Smooth muscle cell (in vitro differentiated cells): ENCODE results near the gene EFCAB11. TPM values are rescaled to one million over a fixed set of nuclear protein-coding genes. Genes with fewer than 3 reads are reported as not detected.
A peak's percentile ranks its signal among the peaks of the same experiment; 100 is the strongest.

Source experiments
- DNase-seq: peaks from one replicate; lab custom pipeline; 2025; ENCODE audit not compliant: unreplicated experiment; lab: John Stamatoyannopoulos, UW
- H2AFZ ChIP-seq: fragments of 200-600 bp; sonication (generic); 2 replicates; pipeline ENCODE4 v1.6.0; 2016; ENCODE audit warnings: antibody characterized with exemption, low read depth, mild to moderate bottlenecking
- H3F3A ChIP-seq: fragments of 200-600 bp; sonication (generic); 2 replicates; pipeline ENCODE4 v1.6.0; 2017; ENCODE audit warnings: antibody characterized with exemption, low read depth
- H3K27ac ChIP-seq: fragments of 200-600 bp; sonication (generic); 2 replicates; pipeline ENCODE4 v1.5.1; 2016; ENCODE audit warnings: low read depth, mild to moderate bottlenecking
- H3K27me3 ChIP-seq: fragments of 200-600 bp; sonication (generic); 2 replicates; pipeline ENCODE4 v1.6.1; 2016; ENCODE audit warnings: low read depth, mild to moderate bottlenecking
- H3K36me3 ChIP-seq: fragments of 200-600 bp; sonication (generic); 2 replicates; pipeline ENCODE4 v1.5.1; 2016; ENCODE audit warnings: low read depth
- H3K4me1 ChIP-seq: fragments of 200-600 bp; sonication (generic); 2 replicates; pipeline ENCODE4 v1.5.1; 2016; ENCODE audit warnings: low read depth
- H3K4me2 ChIP-seq: fragments of 200-600 bp; sonication (generic); 2 replicates; pipeline ENCODE4 v1.6.0; 2016; ENCODE audit warnings: mild to moderate bottlenecking
- H3K4me3 ChIP-seq: fragments of 200-600 bp; sonication (generic); 2 replicates; pipeline ENCODE4 v1.5.1; 2016; ENCODE audit warnings: mild to moderate bottlenecking
- H3K79me2 ChIP-seq: fragments of 200-600 bp; sonication (generic); 2 replicates; pipeline ENCODE4 v1.6.0; 2016; ENCODE audit warnings: low read depth, mild to moderate bottlenecking
- H3K9ac ChIP-seq: fragments of 200-600 bp; sonication (generic); 2 replicates; pipeline ENCODE4 v1.6.0; 2016; ENCODE audit warnings: low read depth
- H3K9me3 ChIP-seq: fragments of 200-600 bp; sonication (generic); replicated peaks from 2 replicates; pipeline ENCODE4 v1.5.1; 2016; ENCODE audit warnings: low read depth
- H4K20me1 ChIP-seq: fragments of 200-600 bp; sonication (generic); 2 replicates; pipeline ENCODE4 v1.6.0; 2016; ENCODE audit warnings: low read depth
- WGBS: methylation state at CpG from one replicate; pipeline ENCODE4 v1.1.7; 2016; ENCODE audit warnings: low lambda C conversion rate; 5-methylcytosine and 5-hydroxymethylcytosine counted together
- polyA plus RNA-seq: library from polyadenylated mRNA; unstranded; fragments of >200 nt; fragmentation: Nextera tagmentation; extraction: Ambion mirVana; gene quantifications from 2 replicates; pipeline ENCODE4 v1.2.1, GENCODE V29; 2016
- total RNA-seq: library from RNA; depleted of rRNA; stranded (reverse); fragments of >200 nt; gene quantifications from 2 replicates; pipeline ENCODE4 v1.2.3, GENCODE V29; 2014
- TF ChIP-seq, protein P1 (sequence below): fragments of 200-600 bp; sonication (generic); IDR thresholded peaks from 2 replicates; pipeline ENCODE4 v1.5.1; 2017; ENCODE audit warnings: borderline replicate concordance, mild to moderate bottlenecking, antibody characterized with exemption; ENCODE audit not compliant: insufficient read depth, poor library complexity, severe bottlenecking

EFCAB11 gene
- total and polyA plus RNA-seq, 2 experiments from 2014 or later, result 3.1 to 9.5 TPM

GRCh38 chr14:89957791-89958190, 3.3 kb upstream of the EFCAB11 start:
- Histone ChIP-seq H3F3A (no peaks in the 10 kb centered on the region), H4K20me1 (no peaks in the 10 kb centered on the region), H3K36me3 (no peaks in the 10 kb centered on the region), H2AFZ (no peak overlapping the region), H3K27ac (no peak overlapping the region), H3K4me1 (peaks cover 8% of the 10 kb centered on the region), H3K9me3 (no peaks in the 10 kb centered on the region), H3K27me3 (no peaks in the 10 kb centered on the region), H3K4me3 (no peak overlapping the region), H3K79me2 (peaks cover 8% of the 10 kb centered on the region), H3K9ac (no peak overlapping the region), H3K4me2 (no peak overlapping the region)
- WGBS, result 81% methylated on average over 8 of the region's 8 CpGs
- TF ChIP-seq, protein P1, sequence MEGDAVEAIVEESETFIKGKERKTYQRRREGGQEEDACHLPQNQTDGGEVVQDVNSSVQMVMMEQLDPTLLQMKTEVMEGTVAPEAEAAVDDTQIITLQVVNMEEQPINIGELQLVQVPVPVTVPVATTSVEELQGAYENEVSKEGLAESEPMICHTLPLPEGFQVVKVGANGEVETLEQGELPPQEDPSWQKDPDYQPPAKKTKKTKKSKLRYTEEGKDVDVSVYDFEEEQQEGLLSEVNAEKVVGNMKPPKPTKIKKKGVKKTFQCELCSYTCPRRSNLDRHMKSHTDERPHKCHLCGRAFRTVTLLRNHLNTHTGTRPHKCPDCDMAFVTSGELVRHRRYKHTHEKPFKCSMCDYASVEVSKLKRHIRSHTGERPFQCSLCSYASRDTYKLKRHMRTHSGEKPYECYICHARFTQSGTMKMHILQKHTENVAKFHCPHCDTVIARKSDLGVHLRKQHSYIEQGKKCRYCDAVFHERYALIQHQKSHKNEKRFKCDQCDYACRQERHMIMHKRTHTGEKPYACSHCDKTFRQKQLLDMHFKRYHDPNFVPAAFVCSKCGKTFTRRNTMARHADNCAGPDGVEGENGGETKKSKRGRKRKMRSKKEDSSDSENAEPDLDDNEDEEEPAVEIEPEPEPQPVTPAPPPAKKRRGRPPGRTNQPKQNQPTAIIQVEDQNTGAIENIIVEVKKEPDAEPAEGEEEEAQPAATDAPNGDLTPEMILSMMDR, result no peak
- DNase-seq, result no peak

GRCh38 chr14:89957376-89957775, 2.8 kb upstream of the EFCAB11 start:
- DNase-seq, result no peak
- Histone ChIP-seq H3K27ac (peak overlapping the region; percentile 92), H3K4me3 (peak overlapping the region; percentile 61), H2AFZ (no peak overlapping the region), H3K79me2 (peaks cover 8% of the 10 kb centered on the region), H4K20me1 (no peaks in the 10 kb centered on the region), H3K4me1 (peaks cover 8% of the 10 kb centered on the region), H3K27me3 (no peaks in the 10 kb centered on the region), H3K4me2 (peak overlapping the region; percentile 89), H3K9ac (no peak overlapping the region), H3K36me3 (no peaks in the 10 kb centered on the region), H3F3A (no peaks in the 10 kb centered on the region), H3K9me3 (no peaks in the 10 kb centered on the region)
- TF ChIP-seq, protein P1, result no peak
- 93% methylated on average over 1 of the region's 1 CpG for WGBS

DNA sequence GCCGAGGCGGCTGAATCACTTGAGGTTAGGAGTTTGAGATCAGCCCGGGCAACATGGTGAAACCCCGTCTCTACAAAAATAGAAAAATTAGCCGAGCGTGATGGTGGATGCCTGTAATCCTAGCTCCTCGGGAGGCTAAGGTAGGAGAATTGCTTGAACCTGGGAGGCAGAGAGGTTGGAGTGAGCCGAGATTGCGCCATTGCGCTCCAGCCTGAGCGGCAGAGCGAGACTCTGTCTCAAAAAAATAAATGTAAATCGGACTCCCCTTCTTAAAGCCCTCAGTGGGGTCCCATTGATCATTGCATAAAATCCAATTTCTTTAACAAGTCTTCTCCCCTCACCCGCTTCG, 2.1 kb upstream of the EFCAB11 start:
- H3K27me3 ChIP-seq, result no peaks in the 10 kb centered on the region
- peak overlapping the region; percentile 89 for H3K4me2 ChIP-seq
- H3K36me3 ChIP-seq, result no peaks in the 10 kb centered on the region
- no peaks in the 10 kb centered on the region for H3F3A ChIP-seq
- TF ChIP-seq, protein P1, result no peak
- peak overlapping the region; percentile 91 for H3K9ac ChIP-seq
- peak overlapping the region; percentile 61 for H3K4me3 ChIP-seq
- peak overlapping the region; percentile 88 for H2AFZ ChIP-seq
- peak overlapping the region; percentile 92 for H3K27ac ChIP-seq
- peaks cover 8% of the 10 kb centered on the region for H3K4me1 ChIP-seq
- no peak for DNase-seq
- WGBS, result 18% methylated on average over 15 of the region's 15 CpGs
- H3K9me3 ChIP-seq, result no peaks in the 10 kb centered on the region
- peaks cover 8% of the 10 kb centered on the region for H3K79me2 ChIP-seq
- no peaks in the 10 kb centered on the region for H4K20me1 ChIP-seq
